Neural progenitor cell (in vitro differentiated cells): ENCODE measurements around the gene NCAPD3. TPM values are rescaled to one million over a fixed set of nuclear protein-coding genes. Genes with fewer than 3 reads are reported as not detected.

ENCODE experiments used
- DNase-seq: peaks from one replicate; pipeline ENCODE4 v3.0.0-alpha.2; 2016; ENCODE audit warnings: low spot score
- H2AFZ ChIP-seq: fragments of 200-600 bp; sonication (generic); replicated peaks from 2 replicates; pipeline ENCODE4 v1.6.1; 2016; ENCODE audit warnings: antibody characterized with exemption
- H3F3A ChIP-seq: fragments of 200-600 bp; sonication (generic); 2 replicates; pipeline ENCODE4 v1.6.1; 2016; ENCODE audit warnings: antibody characterized with exemption, low read depth
- H3K27ac ChIP-seq: fragments of 200-600 bp; sonication (generic); 2 replicates; pipeline ENCODE4 v1.5.1; 2016; ENCODE audit warnings: mild to moderate bottlenecking
- H3K27me3 ChIP-seq: fragments of 200-600 bp; sonication (generic); 2 replicates; pipeline ENCODE4 v1.6.1; 2016; ENCODE audit warnings: mild to moderate bottlenecking, moderate library complexity
- H3K36me3 ChIP-seq: fragments of 200-600 bp; sonication (generic); 2 replicates; pipeline ENCODE4 v1.5.1; 2016
- H3K4me1 ChIP-seq: fragments of 200-600 bp; sonication (generic); 2 replicates; pipeline ENCODE4 v1.6.1; 2016; ENCODE audit warnings: mixed run types
- H3K4me2 ChIP-seq: fragments of 200-600 bp; sonication (generic); 2 replicates; pipeline ENCODE4 v1.6.1; 2016
- H3K4me3 ChIP-seq: fragments of 200-600 bp; sonication (generic); 2 replicates; pipeline ENCODE4 v1.5.1; 2016
- H3K79me2 ChIP-seq: fragments of 200-600 bp; sonication (generic); 2 replicates; pipeline ENCODE4 v1.6.1; 2016; ENCODE audit warnings: low read depth
- H3K9ac ChIP-seq: fragments of 200-600 bp; sonication (generic); 2 replicates; pipeline ENCODE4 v1.6.1; 2016
- H3K9me3 ChIP-seq: fragments of 200-600 bp; sonication (generic); 2 replicates; pipeline ENCODE4 v1.5.1; 2016; ENCODE audit warnings: low read depth
- H4K20me1 ChIP-seq: fragments of 200-600 bp; sonication (generic); 2 replicates; pipeline ENCODE4 v1.6.1; 2016; ENCODE audit warnings: low read depth
- H3K27ac Mint-ChIP-seq: 3 replicates; pipeline ENCODE4 v1.8.0; 2021; ENCODE audit warnings: mixed read lengths
- H3K27me3 Mint-ChIP-seq: 2 replicates; pipeline ENCODE4 v1.8.0; 2022; ENCODE audit warnings: low read depth, mild to moderate bottlenecking, inconsistent platforms, moderate library complexity, mixed read lengths; ENCODE audit not compliant: insufficient read depth
- H3K36me3 Mint-ChIP-seq: 3 replicates; pipeline ENCODE4 v1.8.0; 2021; ENCODE audit warnings: mixed read lengths
- H3K4me1 Mint-ChIP-seq: 3 replicates; pipeline ENCODE4 v1.8.0; 2021; ENCODE audit warnings: mixed read lengths
- H3K4me3 Mint-ChIP-seq: 3 replicates; pipeline ENCODE4 v1.8.0; 2021; ENCODE audit warnings: mild to moderate bottlenecking, moderate library complexity, mixed read lengths
- H3K9me3 Mint-ChIP-seq: 3 replicates; pipeline ENCODE4 v1.8.0; 2020; ENCODE audit warnings: mixed read lengths
- EZH2 ChIP-seq: fragments of 200-600 bp; sonication (generic); IDR thresholded peaks from 2 replicates; pipeline ENCODE4 v1.6.1; 2017; ENCODE audit warnings: antibody characterized with exemption, mild to moderate bottlenecking, moderate library complexity
- EZH2phosphoT487 ChIP-seq: fragments of 200-600 bp; sonication (generic); IDR thresholded peaks from 2 replicates; pipeline ENCODE4 v1.6.1; 2017; ENCODE audit warnings: antibody characterized with exemption
- total RNA-seq: library from RNA; depleted of rRNA; stranded (reverse); fragments of >200 nt; gene quantifications from 2 replicates; pipeline ENCODE4 v1.2.3, GENCODE V29; 2015; ENCODE audit warnings: low replicate concordance
- TF ChIP-seq, protein P1 (sequence below): fragments of 200-600 bp; sonication (generic); IDR thresholded peaks from 2 replicates; pipeline ENCODE4 v1.5.1; 2017; ENCODE audit warnings: antibody characterized with exemption, mild to moderate bottlenecking

Gene NCAPD3
- total RNA-seq, 1 donor from 2014 or later = 41.0 TPM

DNA sequence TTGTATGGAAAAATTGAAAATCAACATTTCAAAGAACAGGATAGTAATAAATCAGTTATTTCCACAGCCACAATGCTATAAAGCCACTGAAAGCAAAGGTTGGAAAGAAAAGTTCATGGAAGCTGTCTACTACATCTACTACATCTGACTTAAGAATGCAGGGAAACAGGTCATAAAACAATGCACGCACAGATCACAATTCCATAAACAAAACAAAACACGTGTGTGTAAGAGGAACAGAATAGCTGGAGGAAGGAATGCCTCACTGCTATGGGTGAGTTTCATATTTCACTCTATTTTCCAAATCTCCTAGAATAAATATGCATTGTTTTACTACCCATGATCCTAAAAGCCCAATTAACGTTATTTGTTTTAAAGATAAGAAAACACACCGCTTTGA is 66.3 kb downstream of the NCAPD3 start:
- Histone ChIP-seq H3K79me2 (no peaks in the 10 kb centered on the region), H3K9ac (no peak overlapping the region), H3K4me2 (no peak overlapping the region), H3K27ac (no peak overlapping the region), H3F3A (no peaks in the 10 kb centered on the region), H3K9me3 (peaks cover 6% of the 10 kb centered on the region), H2AFZ (no peak overlapping the region), H3K27me3 (no peaks in the 10 kb centered on the region), H3K4me3 (no peak overlapping the region), H3K4me1 (no peaks in the 10 kb centered on the region), H4K20me1 (no peaks in the 10 kb centered on the region), H3K36me3 (peaks cover 24% of the 10 kb centered on the region)
- H3K36me3 Mint-ChIP-seq = peaks cover 83% of the 10 kb centered on the region
- TF ChIP-seq, protein P1, sequence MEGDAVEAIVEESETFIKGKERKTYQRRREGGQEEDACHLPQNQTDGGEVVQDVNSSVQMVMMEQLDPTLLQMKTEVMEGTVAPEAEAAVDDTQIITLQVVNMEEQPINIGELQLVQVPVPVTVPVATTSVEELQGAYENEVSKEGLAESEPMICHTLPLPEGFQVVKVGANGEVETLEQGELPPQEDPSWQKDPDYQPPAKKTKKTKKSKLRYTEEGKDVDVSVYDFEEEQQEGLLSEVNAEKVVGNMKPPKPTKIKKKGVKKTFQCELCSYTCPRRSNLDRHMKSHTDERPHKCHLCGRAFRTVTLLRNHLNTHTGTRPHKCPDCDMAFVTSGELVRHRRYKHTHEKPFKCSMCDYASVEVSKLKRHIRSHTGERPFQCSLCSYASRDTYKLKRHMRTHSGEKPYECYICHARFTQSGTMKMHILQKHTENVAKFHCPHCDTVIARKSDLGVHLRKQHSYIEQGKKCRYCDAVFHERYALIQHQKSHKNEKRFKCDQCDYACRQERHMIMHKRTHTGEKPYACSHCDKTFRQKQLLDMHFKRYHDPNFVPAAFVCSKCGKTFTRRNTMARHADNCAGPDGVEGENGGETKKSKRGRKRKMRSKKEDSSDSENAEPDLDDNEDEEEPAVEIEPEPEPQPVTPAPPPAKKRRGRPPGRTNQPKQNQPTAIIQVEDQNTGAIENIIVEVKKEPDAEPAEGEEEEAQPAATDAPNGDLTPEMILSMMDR = no peak
- TF ChIP-seq EZH2phosphoT487 = no peak
- no peak for TF ChIP-seq EZH2
- H3K4me3 Mint-ChIP-seq = no peak overlapping the region
- peaks cover 17% of the 10 kb centered on the region for H3K9me3 Mint-ChIP-seq
- H3K4me1 Mint-ChIP-seq = no peaks in the 10 kb centered on the region
- no peak for DNase-seq
- H3K27ac Mint-ChIP-seq = no peak overlapping the region
- H3K27me3 Mint-ChIP-seq = peaks cover 4% of the 10 kb centered on the region

DNA sequence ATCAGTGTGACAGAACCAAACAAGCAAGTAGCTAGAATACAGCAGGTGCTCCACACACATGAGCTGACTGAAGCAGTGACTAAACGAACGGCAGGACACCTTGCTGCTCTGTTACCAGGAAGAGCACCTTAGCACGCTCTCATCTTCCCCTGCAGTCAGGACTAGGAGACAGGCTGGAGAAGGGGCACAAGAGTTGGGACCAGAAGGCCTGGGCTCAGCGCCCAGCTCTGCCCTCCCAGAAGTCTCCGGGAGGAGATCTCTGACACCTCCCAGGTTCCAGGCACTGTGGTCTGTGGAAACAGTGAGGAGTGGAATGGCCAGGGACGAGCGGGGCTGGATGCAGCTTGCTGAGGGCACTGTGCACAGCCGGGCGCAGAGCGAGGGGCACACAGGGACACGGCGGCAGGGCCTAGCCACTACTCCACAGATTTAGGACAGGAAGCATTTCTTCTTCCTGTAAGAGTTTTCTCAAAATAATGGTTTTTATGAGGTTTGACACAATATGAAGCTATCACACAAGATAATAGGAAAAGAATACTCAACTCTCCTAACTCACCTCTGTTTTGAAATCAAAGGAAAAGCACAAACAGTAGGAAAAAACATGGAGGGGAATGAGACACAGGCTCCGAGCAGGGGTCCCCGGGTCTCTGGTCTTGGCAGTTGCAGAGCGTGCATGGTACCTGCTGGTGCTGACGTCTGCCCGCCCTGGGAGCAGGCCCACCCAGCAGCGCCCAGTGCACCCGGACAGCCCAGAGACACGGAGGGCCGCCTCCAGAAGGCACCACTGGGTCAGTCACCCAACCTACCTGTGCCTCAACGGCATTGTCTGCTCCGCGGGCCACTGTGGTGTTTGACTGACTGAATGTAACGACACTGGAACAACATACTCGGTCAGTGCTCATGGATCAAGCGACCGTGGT is 67.6 kb downstream of the NCAPD3 start:
- no peaks in the 10 kb centered on the region for H3K79me2 ChIP-seq
- H3K27ac Mint-ChIP-seq = no peak overlapping the region
- H3K4me3 Mint-ChIP-seq = no peak overlapping the region
- H3K4me1 ChIP-seq = no peaks in the 10 kb centered on the region
- peaks cover 80% of the 10 kb centered on the region for H3K36me3 Mint-ChIP-seq
- H3K4me2 ChIP-seq = no peak overlapping the region
- H3F3A ChIP-seq = no peaks in the 10 kb centered on the region
- H3K9me3 Mint-ChIP-seq = peaks cover 9% of the 10 kb centered on the region
- H3K9me3 ChIP-seq = no peaks in the 10 kb centered on the region
- no peak overlapping the region for H3K9ac ChIP-seq
- peaks cover 12% of the 10 kb centered on the region for H3K36me3 ChIP-seq
- H3K27me3 ChIP-seq = no peaks in the 10 kb centered on the region
- no peak for DNase-seq
- H4K20me1 ChIP-seq = no peaks in the 10 kb centered on the region
- H3K27ac ChIP-seq = no peak overlapping the region
- H3K27me3 Mint-ChIP-seq = peaks cover 4% of the 10 kb centered on the region
- H3K4me3 ChIP-seq = no peak overlapping the region
- no peaks in the 10 kb centered on the region for H3K4me1 Mint-ChIP-seq
- no peak overlapping the region for H2AFZ ChIP-seq
- TF ChIP-seq EZH2 (no peak), EZH2phosphoT487 (no peak)
- TF ChIP-seq, protein P1 = no peak

DNA sequence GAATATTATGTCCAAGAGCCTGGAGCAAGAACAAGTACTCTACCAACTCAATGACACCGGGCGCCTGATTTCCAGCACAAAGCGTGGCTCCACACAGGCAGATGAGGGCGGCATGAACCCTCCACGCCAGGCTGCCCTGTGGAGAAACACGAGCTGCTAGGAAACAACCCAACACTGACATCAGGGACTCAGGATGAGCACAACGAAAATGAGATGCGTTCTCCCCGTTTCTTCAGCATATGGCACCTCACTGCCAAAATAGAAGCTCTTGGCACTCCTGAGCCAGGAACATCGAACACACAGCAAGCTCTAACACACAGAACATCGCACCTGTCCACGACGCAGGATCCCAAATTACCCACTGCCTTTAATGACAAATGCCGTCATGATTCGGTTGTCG is 68.3 kb downstream of the NCAPD3 start:
- peaks cover 78% of the 10 kb centered on the region for H3K36me3 Mint-ChIP-seq

More for the DNA sequence above, 68.3 kb downstream of the NCAPD3 start:
- Mint-ChIP-seq H3K4me1 (no peaks in the 10 kb centered on the region), H3K27me3 (peaks cover 4% of the 10 kb centered on the region), H3K4me3 (no peak overlapping the region), H3K27ac (peak overlapping the region; percentile 18), H3K9me3 (peaks cover 7% of the 10 kb centered on the region)
- Histone ChIP-seq H2AFZ (no peak overlapping the region), H3K9me3 (no peaks in the 10 kb centered on the region), H3K36me3 (peaks cover 5% of the 10 kb centered on the region), H3K27ac (no peak overlapping the region), H3K4me3 (no peak overlapping the region), H3K79me2 (no peaks in the 10 kb centered on the region), H3F3A (no peaks in the 10 kb centered on the region), H3K27me3 (no peaks in the 10 kb centered on the region), H4K20me1 (no peaks in the 10 kb centered on the region), H3K4me2 (no peak overlapping the region), H3K4me1 (no peaks in the 10 kb centered on the region), H3K9ac (no peak overlapping the region)
- TF ChIP-seq, protein P1 = no peak
- TF ChIP-seq EZH2phosphoT487 (no peak), EZH2 (no peak)
- no peak for DNase-seq
